KOPT-K1 (cell line): ENCODE measurements around the gene STK39.

Experiments used
- H3K27ac ChIP-seq: fragments of 200-600 bp; sonication (generic); 2 replicates; pipeline ENCODE4 v1.5.1; 2016; ENCODE audit warnings: antibody characterized with exemption, mild to moderate bottlenecking, low read depth, low read length; ENCODE audit not compliant: poor library complexity, severe bottlenecking
- H3K36me3 ChIP-seq: fragments of 200-600 bp; sonication (generic); 2 replicates; pipeline ENCODE4 v1.5.1; 2017; ENCODE audit warnings: antibody characterized with exemption, mild to moderate bottlenecking, low read length, moderate library complexity; ENCODE audit not compliant: insufficient read depth
- H3K9me3 ChIP-seq: fragments of 200-600 bp; sonication (generic); 2 replicates; pipeline ENCODE4 v1.5.1; 2017; ENCODE audit warnings: antibody characterized with exemption, low read length, mild to moderate bottlenecking; ENCODE audit not compliant: insufficient read depth, poor library complexity, severe bottlenecking

The STK39 gene

DNA sequence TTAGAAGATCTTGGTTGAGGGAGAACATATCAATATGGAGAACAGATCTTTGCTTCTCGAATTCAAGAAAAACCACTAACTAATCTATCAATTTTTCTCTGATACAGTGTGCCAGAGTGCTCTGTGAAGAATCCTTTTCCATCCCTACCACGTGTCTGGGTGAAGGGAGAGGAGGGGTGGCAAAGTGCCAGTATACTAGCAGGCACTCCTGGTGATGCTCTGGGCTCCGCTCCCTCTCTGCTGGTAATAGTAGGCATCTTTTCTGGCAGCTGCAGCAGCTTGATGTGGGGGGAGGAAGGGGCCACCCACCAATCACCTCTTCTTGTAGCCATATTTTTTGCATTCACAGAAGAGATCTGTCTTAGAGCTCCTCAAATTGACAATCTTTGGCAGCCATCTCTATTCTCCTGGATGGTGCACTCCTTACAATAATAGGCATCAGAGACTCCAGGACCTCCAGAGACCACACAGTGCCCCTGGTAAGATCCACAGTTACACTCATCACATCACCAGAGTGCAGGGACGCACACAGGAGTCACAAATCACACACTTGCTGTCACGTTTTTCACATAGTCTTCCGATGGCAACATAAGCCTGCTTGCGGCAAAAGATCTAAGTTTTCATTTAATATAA lies 15.7 kb downstream of the STK39 start:
- Histone ChIP-seq H3K9me3 (peaks cover 8% of the 10 kb centered on the region), H3K27ac (no peak overlapping the region)

GRCh38 chr2:168230389-168230788 lies 17.0 kb downstream of the STK39 start:
- Histone ChIP-seq H3K36me3 (peaks cover 18% of the 10 kb centered on the region), H3K9me3 (peaks cover 8% of the 10 kb centered on the region), H3K27ac (no peak overlapping the region)

More for the DNA sequence above, 15.7 kb downstream of the STK39 start:
- H3K36me3 ChIP-seq, result peaks cover 18% of the 10 kb centered on the region

GRCh38 chr2:168224346-168224745 lies 23.0 kb downstream of the STK39 start:
- no peaks in the 10 kb centered on the region for H3K9me3 ChIP-seq
- H3K36me3 ChIP-seq, result 0 out of 2 replicates have a peak, but pooled peaks cover 5% of the 10 kb centered on the region
- no peak overlapping the region for H3K27ac ChIP-seq

DNA sequence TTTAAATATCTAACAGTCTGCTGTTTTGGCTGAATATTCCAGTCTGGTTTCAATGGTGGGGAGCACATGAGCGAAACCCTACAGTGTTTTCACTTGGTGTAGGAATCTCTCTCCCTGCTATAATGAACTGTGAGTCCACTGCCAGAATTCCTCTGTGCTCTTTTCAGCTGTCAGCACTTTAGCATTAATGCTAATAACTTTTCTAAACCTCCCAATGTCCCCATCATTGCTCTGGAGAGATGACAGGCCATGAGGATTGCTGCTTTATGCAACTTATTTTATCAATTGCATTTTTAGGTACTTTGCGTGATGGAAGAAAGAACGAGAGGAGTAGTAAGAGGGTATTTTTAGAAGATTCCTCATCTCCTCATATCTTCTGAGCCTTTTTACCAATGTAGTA lies 25.3 kb downstream of the STK39 start:
- no peak overlapping the region for H3K27ac ChIP-seq
- no peaks in the 10 kb centered on the region for H3K9me3 ChIP-seq
- 0 out of 2 replicates have a peak, but pooled peaks cover 5% of the 10 kb centered on the region for H3K36me3 ChIP-seq

DNA sequence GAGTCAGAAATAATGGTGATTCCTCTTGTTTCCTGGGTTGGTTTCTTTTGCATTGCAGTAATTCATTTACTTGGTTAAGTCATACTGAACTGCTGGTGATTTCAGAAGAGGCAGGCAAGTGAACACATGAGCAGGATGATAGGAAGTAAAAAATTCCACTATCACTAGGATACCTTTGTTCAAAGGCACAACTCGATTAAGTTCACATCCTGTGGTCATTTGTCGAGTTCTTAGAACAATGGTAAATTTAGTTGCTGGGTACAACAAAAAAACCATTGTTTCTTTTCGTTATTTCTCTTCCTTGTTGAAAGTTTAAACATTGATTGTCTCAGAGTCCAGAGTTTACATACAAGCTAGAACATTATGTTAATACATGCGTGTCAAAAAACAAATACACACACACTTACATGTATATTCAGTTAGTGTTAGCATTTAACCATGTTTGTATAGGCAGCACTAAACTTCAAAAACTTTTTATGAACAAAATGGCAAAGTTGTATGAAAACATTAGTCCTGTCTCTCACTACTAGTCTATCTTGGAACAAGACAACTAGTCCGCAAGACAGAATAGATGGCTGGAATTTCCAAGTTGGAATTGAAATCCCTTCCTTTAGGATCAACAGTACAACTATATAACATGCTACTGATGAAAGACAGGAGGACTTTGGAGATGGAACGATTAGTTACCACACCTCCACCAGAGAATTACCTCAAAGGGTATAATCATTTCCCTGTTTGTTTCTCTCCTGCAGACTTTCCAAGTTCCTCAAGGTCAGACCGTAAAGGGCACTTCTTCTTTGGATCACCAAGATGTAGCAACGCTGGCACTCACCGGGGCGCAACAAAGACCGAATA lies 26.2 kb downstream of the STK39 start:
- H3K27ac ChIP-seq, result no peak overlapping the region
- H3K36me3 ChIP-seq, result 0 out of 2 replicates have a peak, but pooled peaks cover 5% of the 10 kb centered on the region
- no peaks in the 10 kb centered on the region for H3K9me3 ChIP-seq

DNA sequence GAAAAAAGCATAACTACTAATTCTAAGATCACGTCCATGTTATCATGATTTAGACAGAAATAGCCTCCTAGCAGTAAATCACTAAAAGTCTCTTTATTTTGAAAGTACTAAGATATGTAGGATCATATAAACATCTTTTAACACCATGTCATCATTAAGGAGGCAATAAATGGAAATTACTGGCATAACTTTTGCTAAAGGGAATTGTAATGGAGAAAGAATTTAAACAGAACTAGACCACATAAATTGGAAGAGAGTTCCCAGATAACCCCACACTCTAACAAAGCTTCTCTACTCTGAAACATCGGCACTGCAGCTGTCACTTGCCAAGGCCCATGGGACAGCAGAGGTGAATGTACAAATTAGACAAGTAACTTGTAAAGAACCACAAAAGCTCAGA lies 29.5 kb downstream of the STK39 start:
- Histone ChIP-seq H3K9me3 (no peaks in the 10 kb centered on the region), H3K27ac (no peak overlapping the region), H3K36me3 (0 out of 2 replicates have a peak, but pooled peaks cover 5% of the 10 kb centered on the region)

- Histone ChIP-seq H3K9me3 (no peaks in the 10 kb centered on the region), H3K27ac (no peak overlapping the region), H3K36me3 (0 out of 2 replicates have a peak, but pooled peaks cover under 1% of the 10 kb centered on the region)
Measured at GRCh38 chr2:168216351-168217005, 30.9 kb downstream of the STK39 start.

DNA sequence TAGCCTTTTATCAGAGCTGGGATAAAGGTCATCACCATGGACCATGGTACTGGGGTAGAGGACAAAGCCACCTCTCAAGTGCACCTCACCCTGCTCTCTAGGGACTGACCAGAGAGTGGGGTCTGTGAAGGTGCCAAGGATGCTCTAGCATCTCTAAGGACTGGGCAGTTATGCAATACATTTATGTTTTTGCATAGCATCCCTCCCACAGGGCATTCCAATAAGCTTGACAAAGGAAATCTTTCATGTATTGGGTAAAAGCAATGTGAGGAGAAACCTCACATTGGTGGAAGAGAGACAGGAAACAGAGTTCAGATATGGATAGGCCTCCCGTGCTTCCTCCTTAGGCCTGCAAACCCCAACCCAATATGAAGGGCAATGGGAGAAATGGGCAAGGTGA lies 31.6 kb downstream of the STK39 start:
- no peak overlapping the region for H3K27ac ChIP-seq
- no peaks in the 10 kb centered on the region for H3K36me3 ChIP-seq
- H3K9me3 ChIP-seq, result no peaks in the 10 kb centered on the region

- H3K9me3 ChIP-seq, result peaks cover 4% of the 10 kb centered on the region
- H3K27ac ChIP-seq, result no peak overlapping the region
- H3K36me3 ChIP-seq, result no peaks in the 10 kb centered on the region
Measured at GRCh38 chr2:168212866-168213265, 34.5 kb downstream of the STK39 start.

- H3K36me3 ChIP-seq, result no peaks in the 10 kb centered on the region
- no peak overlapping the region for H3K27ac ChIP-seq
- peaks cover 4% of the 10 kb centered on the region for H3K9me3 ChIP-seq
Measured at GRCh38 chr2:168212167-168212566, 35.2 kb downstream of the STK39 start.

- Histone ChIP-seq H3K27ac (no peak overlapping the region), H3K36me3 (no peaks in the 10 kb centered on the region), H3K9me3 (peaks cover 4% of the 10 kb centered on the region)
Measured at GRCh38 chr2:168211664-168212163, 35.7 kb downstream of the STK39 start.

DNA sequence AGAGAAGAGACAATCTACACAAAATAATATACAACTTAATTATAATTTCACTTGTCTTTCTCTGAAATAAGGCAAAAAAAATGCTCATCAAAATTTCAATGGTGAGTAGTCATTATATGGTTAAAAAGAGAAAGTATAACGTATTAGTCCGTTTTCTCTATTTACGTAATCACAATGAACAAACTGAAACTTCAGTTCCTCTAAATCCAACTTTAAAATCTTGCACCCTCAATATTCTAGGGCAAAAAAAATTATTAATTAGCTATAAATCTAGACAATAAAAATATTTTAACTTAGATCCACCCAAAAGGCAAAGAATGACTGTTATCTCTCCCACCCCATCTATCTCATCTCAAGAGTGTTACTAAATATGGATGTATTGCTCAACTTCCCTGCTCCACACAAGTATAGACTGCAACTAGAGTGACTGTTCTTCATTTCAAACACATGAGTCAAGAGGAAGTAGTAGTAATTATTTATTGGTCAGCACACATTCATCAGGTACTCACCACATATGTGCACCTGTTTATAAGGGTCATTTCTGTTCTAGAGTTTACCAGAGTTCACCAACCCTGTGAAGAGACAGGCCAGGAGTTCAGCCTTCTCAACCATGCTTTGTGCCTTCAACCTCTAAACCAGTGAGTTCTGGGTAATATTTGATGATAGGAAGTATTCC lies 36.4 kb downstream of the STK39 start:
- Histone ChIP-seq H3K27ac (no peak overlapping the region), H3K9me3 (peaks cover 4% of the 10 kb centered on the region), H3K36me3 (no peaks in the 10 kb centered on the region)

DNA sequence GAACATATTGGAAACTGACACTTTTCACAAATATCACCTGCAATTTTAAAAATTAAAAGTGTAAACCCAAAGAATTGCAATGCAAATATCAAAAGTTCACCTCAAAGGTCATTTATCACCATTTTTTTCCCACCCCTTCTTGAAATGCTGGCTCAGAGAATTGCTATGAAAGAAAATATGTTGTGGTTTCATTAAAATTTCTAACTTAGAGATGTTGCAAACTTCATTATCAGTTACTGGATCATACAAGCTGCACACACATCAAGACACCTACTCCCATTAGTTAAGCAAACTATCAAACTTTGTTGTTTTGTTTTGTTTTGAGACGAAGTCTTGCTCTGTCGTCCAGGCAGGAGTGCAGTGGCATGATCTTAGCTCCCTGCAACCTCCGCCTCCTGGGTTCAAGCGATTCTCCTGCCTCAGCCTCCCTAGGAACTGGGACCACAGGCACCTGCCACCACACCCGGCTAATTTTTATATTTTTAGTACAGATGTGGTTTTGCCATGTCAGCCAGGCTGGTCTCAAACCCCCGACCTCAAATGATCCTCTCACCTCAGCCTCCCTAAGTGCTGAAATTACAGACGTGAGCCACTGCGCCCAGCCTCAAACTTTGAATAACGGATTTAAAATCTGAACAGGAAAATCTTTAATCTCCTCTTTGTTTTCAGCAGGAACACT lies 37.0 kb downstream of the STK39 start:
- no peak overlapping the region for H3K27ac ChIP-seq
- H3K9me3 ChIP-seq, result peaks cover 4% of the 10 kb centered on the region
- H3K36me3 ChIP-seq, result no peaks in the 10 kb centered on the region

GRCh38 chr2:168208652-168209051 lies 38.7 kb downstream of the STK39 start:
- Histone ChIP-seq H3K27ac (no peak overlapping the region), H3K36me3 (no peaks in the 10 kb centered on the region), H3K9me3 (peaks cover 4% of the 10 kb centered on the region)
